GM13977 (cell line): Measurements from ENCODE around the gene CNTNAP2.

Experiments used
- DNase-seq: peaks from one replicate; pipeline ENCODE4 v3.0.0; 2012; ENCODE audit warnings: low spot score
- in situ Hi-C: fragments of 300-500 bp; cut with MboI; formaldehyde crosslinking; loops from one replicate; pipeline ENCODE4 v1.12.0; 2022; ENCODE audit warnings: low sequenced_read_pairs, low pct_unique_long_range_greater_than_20kb, mixed read lengths, inconsistent platforms; ENCODE audit not compliant: unreplicated experiment
- TF ChIP-seq, protein P1 (sequence below): IDR thresholded peaks from 2 replicates; pipeline ENCODE4 v1.5.1; 2012; ENCODE audit warnings: mild to moderate bottlenecking, control low read depth; ENCODE audit not compliant: insufficient read depth; ENCODE audit errors: extremely low read depth, missing control alignments

Gene CNTNAP2

DNA sequence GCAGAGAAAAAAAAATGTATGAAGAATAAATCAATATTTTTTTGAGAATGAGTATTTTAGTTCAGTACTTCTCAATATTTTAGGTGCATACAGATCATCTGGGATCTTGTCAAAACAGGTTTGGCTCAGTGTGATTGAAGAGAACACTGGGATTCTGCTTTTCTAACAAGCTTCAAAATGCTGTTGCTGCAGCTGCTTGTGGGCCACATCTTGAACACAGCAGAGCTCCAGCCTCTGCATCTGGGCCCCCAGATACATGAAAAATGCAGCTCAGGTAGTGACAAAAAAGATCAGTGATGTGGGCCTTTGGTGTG, 1296.9 kb downstream of the CNTNAP2 start:
- no peak for DNase-seq
- in situ Hi-C loops: no loop called here
- TF ChIP-seq, protein P1, sequence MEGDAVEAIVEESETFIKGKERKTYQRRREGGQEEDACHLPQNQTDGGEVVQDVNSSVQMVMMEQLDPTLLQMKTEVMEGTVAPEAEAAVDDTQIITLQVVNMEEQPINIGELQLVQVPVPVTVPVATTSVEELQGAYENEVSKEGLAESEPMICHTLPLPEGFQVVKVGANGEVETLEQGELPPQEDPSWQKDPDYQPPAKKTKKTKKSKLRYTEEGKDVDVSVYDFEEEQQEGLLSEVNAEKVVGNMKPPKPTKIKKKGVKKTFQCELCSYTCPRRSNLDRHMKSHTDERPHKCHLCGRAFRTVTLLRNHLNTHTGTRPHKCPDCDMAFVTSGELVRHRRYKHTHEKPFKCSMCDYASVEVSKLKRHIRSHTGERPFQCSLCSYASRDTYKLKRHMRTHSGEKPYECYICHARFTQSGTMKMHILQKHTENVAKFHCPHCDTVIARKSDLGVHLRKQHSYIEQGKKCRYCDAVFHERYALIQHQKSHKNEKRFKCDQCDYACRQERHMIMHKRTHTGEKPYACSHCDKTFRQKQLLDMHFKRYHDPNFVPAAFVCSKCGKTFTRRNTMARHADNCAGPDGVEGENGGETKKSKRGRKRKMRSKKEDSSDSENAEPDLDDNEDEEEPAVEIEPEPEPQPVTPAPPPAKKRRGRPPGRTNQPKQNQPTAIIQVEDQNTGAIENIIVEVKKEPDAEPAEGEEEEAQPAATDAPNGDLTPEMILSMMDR: no peak

DNA sequence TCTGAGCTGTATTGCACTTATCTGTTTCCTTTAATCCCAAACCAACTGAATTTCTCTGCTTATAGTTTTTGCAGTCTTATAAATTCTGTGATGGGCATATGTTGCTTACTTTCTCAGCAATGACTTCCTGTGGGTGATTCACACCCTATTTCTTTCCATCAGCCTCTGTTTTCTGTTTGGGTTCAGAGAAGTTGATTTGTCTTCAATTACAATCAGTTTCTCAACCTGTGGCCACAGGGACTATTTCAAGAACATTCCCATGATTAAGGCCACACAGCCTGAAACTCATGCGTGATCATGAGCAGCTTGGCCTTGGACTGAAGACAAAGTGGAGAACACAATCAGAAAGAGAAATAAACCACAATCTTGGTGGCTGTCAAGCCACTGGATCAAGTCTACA, 1299.4 kb downstream of the CNTNAP2 start:
- in situ Hi-C loops: no loop called here
- TF ChIP-seq, protein P1: no peak
- no peak for DNase-seq

DNA sequence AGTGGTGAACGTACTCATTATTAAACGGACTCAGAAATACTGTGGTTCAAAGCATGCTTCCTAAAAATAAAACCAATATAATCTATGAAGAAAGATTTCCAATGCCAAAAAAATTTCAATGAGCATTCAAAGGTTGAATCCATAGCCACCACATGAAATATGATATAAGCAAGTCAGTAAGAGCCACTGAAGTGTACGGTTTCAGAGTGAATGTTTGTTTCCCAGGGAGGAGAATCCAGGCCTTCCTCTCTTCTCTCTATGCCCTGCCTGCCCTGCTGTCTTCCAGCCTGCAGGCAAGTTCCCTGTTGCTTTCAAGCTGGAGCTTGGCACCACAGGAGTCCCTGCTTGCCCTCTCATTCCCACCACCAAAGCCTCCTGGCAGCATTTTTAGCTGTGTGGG, 1302.4 kb downstream of the CNTNAP2 start:
- TF ChIP-seq, protein P1: no peak
- DNase-seq: no peak
- in situ Hi-C loops: no loop called here

DNA sequence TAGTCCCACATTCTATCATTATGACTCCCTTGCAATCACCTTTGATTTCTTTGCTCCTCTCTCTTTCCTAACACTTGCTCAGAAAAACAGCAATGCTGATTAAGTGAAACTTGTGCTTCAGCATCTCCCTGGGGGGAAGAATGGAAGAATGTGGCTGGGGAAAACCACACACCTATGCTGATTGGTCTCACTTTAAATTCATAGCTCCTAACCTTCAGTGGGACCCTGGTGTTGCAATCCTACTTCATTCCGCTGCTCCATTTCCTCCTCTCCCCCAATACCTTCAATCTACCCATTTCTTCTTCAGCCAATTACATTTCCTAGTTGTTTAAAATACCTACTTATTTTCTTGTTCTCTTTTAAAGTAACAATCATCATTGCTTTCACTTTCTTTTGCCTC, 1307.3 kb downstream of the CNTNAP2 start:
- in situ Hi-C loops: no loop called here
- TF ChIP-seq, protein P1: no peak
- DNase-seq: no peak

DNA sequence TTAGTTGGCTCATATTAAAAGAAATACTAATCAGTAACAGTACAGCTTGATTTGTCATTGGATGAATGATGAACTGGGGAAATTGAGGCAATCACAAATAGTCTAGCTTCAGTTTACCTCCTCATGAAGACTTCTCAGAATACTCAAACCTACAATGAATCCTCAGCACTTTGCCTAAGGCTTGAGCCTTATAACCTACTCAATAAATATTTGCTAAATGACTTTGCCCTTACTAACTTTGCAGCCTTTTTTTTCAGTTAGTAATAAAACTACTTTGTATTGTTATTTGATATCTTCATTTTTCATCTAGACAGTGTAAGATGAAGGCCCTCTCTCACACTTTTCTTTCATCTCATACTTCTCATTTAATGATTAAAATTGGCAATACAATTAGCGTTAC, 1311.5 kb downstream of the CNTNAP2 start:
- in situ Hi-C loops: no loop called here
- TF ChIP-seq, protein P1: no peak
- DNase-seq: no peak

DNA sequence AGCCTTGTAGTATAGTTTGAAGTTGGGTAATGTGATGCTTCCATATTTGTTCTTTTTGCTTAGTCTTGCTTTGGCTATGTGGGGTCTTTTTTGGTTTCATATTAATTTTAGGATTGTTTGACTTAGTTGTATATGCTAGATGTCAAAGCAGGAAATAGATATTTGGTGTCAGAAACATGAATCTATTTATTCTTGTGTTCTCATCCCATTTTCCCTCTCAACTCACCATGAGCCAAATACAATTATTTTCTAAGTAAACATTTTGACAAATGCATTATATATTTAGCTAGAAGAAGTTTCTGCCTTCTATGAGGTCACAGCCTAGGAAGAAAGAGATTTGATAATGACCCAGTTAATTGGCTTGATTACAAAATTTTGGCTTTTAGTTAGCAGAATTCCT, 1313.4 kb downstream of the CNTNAP2 start:
- in situ Hi-C loops: no loop called here
- TF ChIP-seq, protein P1: no peak
- DNase-seq: no peak

DNA sequence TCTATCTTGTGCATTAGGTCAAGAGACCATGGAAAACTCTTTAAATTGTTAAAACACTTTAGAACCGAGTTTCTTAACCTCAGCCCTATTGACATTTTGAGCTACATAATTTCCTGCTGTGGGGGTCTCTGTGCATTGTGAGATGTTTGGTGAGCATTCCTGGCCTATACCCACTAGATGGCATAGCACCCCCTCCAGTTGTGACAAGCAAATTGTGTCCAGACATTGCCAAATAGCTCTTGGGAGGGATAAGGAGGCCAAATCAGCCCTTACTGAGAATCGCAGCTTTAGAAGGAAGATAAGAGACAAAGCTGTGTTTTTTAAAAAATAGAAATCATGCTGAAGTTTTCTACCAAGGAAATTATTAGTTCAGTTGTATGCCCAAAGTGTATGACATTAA, 1315.5 kb downstream of the CNTNAP2 start:
- TF ChIP-seq, protein P1: no peak
- no peak for DNase-seq
- in situ Hi-C loops: no loop called here
